Calu3 (cell line): ENCODE data around the gene FMN2. TPM values are rescaled to one million over a fixed set of nuclear protein-coding genes. Genes with fewer than 3 reads are reported as not detected.

Source experiments
- BruUV-seq: library from RNA; stranded (reverse); fragments of 400-500 nt; replicated peaks from 2 replicates; lab custom pipeline; 2021; lab: Mats Ljungman, UMichigan
- CTCF ChIA-PET: fragments of 300-600 bp; sonication (Branson Sonifier 250); formaldehyde crosslinking; loops from one replicate; lab custom pipeline; 2022; ENCODE audit warnings: antibody characterized with exemption; lab: Charles Lee
- DNase-seq: peaks from one replicate; pipeline ENCODE4 v3.0.0; 2022
- H3K27ac Mint-ChIP-seq: one replicate; pipeline ENCODE4 v1.8.0; 2022; ENCODE audit warnings: mixed read lengths; ENCODE audit not compliant: unreplicated experiment
- H3K27me3 Mint-ChIP-seq: one replicate; pipeline ENCODE4 v1.8.0; 2022; ENCODE audit warnings: mixed read lengths; ENCODE audit not compliant: unreplicated experiment
- H3K36me3 Mint-ChIP-seq: one replicate; pipeline ENCODE4 v1.8.0; 2022; ENCODE audit warnings: mild to moderate bottlenecking, moderate library complexity, mixed read lengths; ENCODE audit not compliant: insufficient read depth, unreplicated experiment
- H3K4me1 Mint-ChIP-seq: one replicate; pipeline ENCODE4 v1.8.0; 2022; ENCODE audit warnings: mild to moderate bottlenecking, low read depth, mixed read lengths; ENCODE audit not compliant: unreplicated experiment
- H3K4me3 Mint-ChIP-seq: one replicate; pipeline ENCODE4 v1.8.0; 2022; ENCODE audit warnings: mild to moderate bottlenecking, low read depth, moderate library complexity, mixed read lengths; ENCODE audit not compliant: unreplicated experiment
- H3K9me3 Mint-ChIP-seq: one replicate; pipeline ENCODE4 v1.8.0; 2022; ENCODE audit warnings: low read depth, mixed read lengths; ENCODE audit not compliant: unreplicated experiment
- CTCF ChIP-seq: fragments of 200-600 bp; IDR thresholded peaks from one replicate; pipeline ENCODE4 v1.8.0; 2022; ENCODE audit warnings: antibody characterized with exemption; ENCODE audit not compliant: unreplicated experiment
- intact Hi-C: fragments of 100-400 bp; cut with micrococcal nuclease; formaldehyde crosslinking; loops from one replicate; pipeline ENCODE4 v1.10.0; 2022; ENCODE audit not compliant: unreplicated experiment
- total RNA-seq: library from RNA; stranded (reverse); gene quantifications from 2 replicates; pipeline ENCODE4 v1.2.3, GENCODE V29; 2022

The FMN2 gene
- total RNA-seq, 1 experiment from 2014 or later = 0.12 TPM

GRCh38 chr1:240170266-240170665, 78.6 kb downstream of the FMN2 start:
- no peak for DNase-seq
- TF ChIP-seq CTCF = no peak
- intact Hi-C loops = no loop called here
- Mint-ChIP-seq H3K4me1 (no peaks in the 10 kb centered on the region), H3K27ac (no peak overlapping the region), H3K4me3 (no peak overlapping the region), H3K36me3 (no peaks in the 10 kb centered on the region), H3K9me3 (no peaks in the 10 kb centered on the region), H3K27me3 (no peaks in the 10 kb centered on the region)
- CTCF ChIA-PET = interaction anchor here (1.1 kb wide), 1 partner anchor 143 kb away, joined by 3 read pairs; no protein-coding TSS in a partner anchor
- BruUV-seq = no TSS peak

DNA sequence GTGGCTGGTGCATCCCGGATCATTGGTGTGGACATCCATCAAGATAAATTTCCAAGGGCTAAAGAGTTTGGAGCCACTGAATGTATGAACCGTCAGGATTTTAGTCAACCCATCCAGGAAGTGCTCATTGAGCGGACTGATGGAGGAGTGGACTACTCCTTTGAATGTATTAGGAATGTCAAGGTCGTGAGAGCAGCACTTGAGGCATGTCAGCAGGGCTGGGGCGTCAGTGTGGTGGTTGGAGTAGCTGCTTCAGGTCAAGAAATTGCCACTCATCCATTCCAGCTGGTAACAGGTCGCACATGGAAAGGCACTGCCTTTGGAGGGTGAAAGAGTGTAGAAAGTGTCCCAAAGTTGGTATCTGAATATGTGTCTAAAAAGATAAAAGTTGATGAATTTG, 79.1 kb downstream of the FMN2 start:
- Mint-ChIP-seq H3K36me3 (no peaks in the 10 kb centered on the region), H3K4me1 (no peaks in the 10 kb centered on the region), H3K4me3 (no peak overlapping the region), H3K27me3 (no peaks in the 10 kb centered on the region), H3K27ac (no peak overlapping the region), H3K9me3 (no peaks in the 10 kb centered on the region)
- intact Hi-C loops = no loop called here
- no TSS peak for BruUV-seq
- CTCF ChIA-PET = no interaction called here
- TF ChIP-seq CTCF = no peak
- DNase-seq = no peak

- intact Hi-C loops = no loop called here
- Mint-ChIP-seq H3K4me1 (no peaks in the 10 kb centered on the region), H3K9me3 (no peaks in the 10 kb centered on the region), H3K4me3 (no peak overlapping the region), H3K27ac (no peak overlapping the region), H3K36me3 (no peaks in the 10 kb centered on the region), H3K27me3 (no peaks in the 10 kb centered on the region)
- no peak for TF ChIP-seq CTCF
- CTCF ChIA-PET = interaction anchor here (0.5 kb wide), 1 partner anchor 1235 kb away, joined by 5 read pairs; no protein-coding TSS in a partner anchor
- BruUV-seq = no TSS peak
- DNase-seq = no peak
Measured at GRCh38 chr1:240171907-240172306, 80.2 kb downstream of the FMN2 start.

DNA sequence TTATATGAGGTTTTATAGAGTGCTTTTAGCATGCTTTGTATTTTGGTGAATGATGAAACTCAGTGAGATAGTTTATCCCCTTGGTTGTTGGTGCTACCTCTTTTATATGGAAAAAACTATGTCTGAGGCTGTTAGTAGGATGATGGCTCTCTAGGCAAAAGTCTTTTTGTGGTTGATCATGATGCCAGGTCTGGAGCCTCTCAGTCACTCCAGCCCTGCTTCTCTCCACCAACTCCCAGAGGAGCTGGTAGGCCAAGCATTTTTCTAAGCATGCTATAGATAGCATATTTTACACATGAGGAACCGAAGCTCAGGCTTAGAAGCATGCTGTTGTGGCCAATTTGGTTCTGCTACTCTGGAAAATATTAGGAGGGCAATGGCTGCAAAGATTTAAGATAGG, 82.2 kb downstream of the FMN2 start:
- TF ChIP-seq CTCF = no peak
- no peak overlapping the region for H3K27ac Mint-ChIP-seq
- H3K4me1 Mint-ChIP-seq = no peaks in the 10 kb centered on the region
- CTCF ChIA-PET = no interaction called here
- BruUV-seq = no TSS peak
- intact Hi-C loops = no loop called here
- H3K27me3 Mint-ChIP-seq = no peaks in the 10 kb centered on the region
- no peaks in the 10 kb centered on the region for H3K9me3 Mint-ChIP-seq
- DNase-seq = no peak
- H3K4me3 Mint-ChIP-seq = no peak overlapping the region
- H3K36me3 Mint-ChIP-seq = no peaks in the 10 kb centered on the region
